ENCODE measurements around the gene ZDHHC18. TPM values are rescaled to one million over a fixed set of nuclear protein-coding genes. Genes with fewer than 3 reads are reported as not detected.
"Not testable (repeated sequence)": the region's sequence is repeated elsewhere in the genome, so short reads cannot be mapped to it uniquely, and the experiment has no call there.

The ZDHHC18 gene
- total RNA-seq, 1 experiment from 2014 or later: 31.0 TPM

- no peaks in the 10 kb centered on the region for H3K36me3 ChIP-seq (ENCODE audit: insufficient read depth, low read length)
- H2AFZ ChIP-seq (ENCODE audit: low read length): no peak overlapping the region
- no peak for DNase-seq
- H3K9me3 ChIP-seq (ENCODE audit: low read length): no peaks in the 10 kb centered on the region
- H3K4me3 ChIP-seq (ENCODE audit: low read length): no peak overlapping the region
- H3K9me2 ChIP-seq (replicated peaks; ENCODE audit: insufficient read depth, low read length): no peaks in the 10 kb centered on the region
- H3K9ac ChIP-seq (ENCODE audit: low read length): no peak overlapping the region
- no peaks in the 10 kb centered on the region for H3K27me3 ChIP-seq (ENCODE audit: low read length)
- no peak overlapping the region for H3K4me2 ChIP-seq (ENCODE audit: low read depth, low read length, poor library complexity, severe bottlenecking)
- H4K20me1 ChIP-seq (ENCODE audit: insufficient read depth, low read depth, low read length): no peaks in the 10 kb centered on the region; the same call in 1 of the 2 replicates
- no peaks in the 10 kb centered on the region for H3K4me1 ChIP-seq (ENCODE audit: low read length)
- H3K79me2 ChIP-seq (ENCODE audit: low read length): no peaks in the 10 kb centered on the region
- H3K27ac ChIP-seq (ENCODE audit: low read length): no peak overlapping the region
These were observed 26.9 kb upstream of the ZDHHC18 start for GRCh38 chr1:26799479-26800142.

GRCh38 chr1:26803932-26804331 is 22.6 kb upstream of the ZDHHC18 start:
- not testable (repeated sequence) for H3K27me3 ChIP-seq (ENCODE audit: low read length); H4K20me1 ChIP-seq (ENCODE audit: insufficient read depth, low read depth, low read length); H3K4me1 ChIP-seq (ENCODE audit: low read length); H3K36me3 ChIP-seq (ENCODE audit: insufficient read depth, low read length); DNase-seq; H3K79me2 ChIP-seq (ENCODE audit: low read length); H3K9me2 ChIP-seq (replicated peaks; ENCODE audit: insufficient read depth, low read length); H3K4me2 ChIP-seq (ENCODE audit: low read depth, low read length, poor library complexity, severe bottlenecking); H2AFZ ChIP-seq (ENCODE audit: low read length); H3K4me3 ChIP-seq (ENCODE audit: low read length); H3K27ac ChIP-seq (ENCODE audit: low read length); H3K9me3 ChIP-seq (ENCODE audit: low read length); H3K9ac ChIP-seq (ENCODE audit: low read length)

- not testable (repeated sequence) for H3K9me3 ChIP-seq (ENCODE audit: low read length); H3K4me3 ChIP-seq (ENCODE audit: low read length); H3K9ac ChIP-seq (ENCODE audit: low read length); H3K9me2 ChIP-seq (replicated peaks; ENCODE audit: insufficient read depth, low read length); H3K36me3 ChIP-seq (ENCODE audit: insufficient read depth, low read length); H3K27me3 ChIP-seq (ENCODE audit: low read length); H4K20me1 ChIP-seq (ENCODE audit: insufficient read depth, low read depth, low read length); H3K27ac ChIP-seq (ENCODE audit: low read length); H3K4me2 ChIP-seq (ENCODE audit: low read depth, low read length, poor library complexity, severe bottlenecking); H3K4me1 ChIP-seq (ENCODE audit: low read length); H3K79me2 ChIP-seq (ENCODE audit: low read length); H2AFZ ChIP-seq (ENCODE audit: low read length)
- peak; percentile 89 for DNase-seq
These were observed 16.4 kb upstream of the ZDHHC18 start for GRCh38 chr1:26810105-26810504.

GRCh38 chr1:26811057-26811456 is 15.4 kb upstream of the ZDHHC18 start:
- Histone ChIP-seq H3K27ac (ENCODE audit: low read length) (no peak overlapping the region), H3K36me3 (ENCODE audit: insufficient read depth, low read length) (no peaks in the 10 kb centered on the region)

GRCh38 chr1:26811708-26812107 is 14.8 kb upstream of the ZDHHC18 start:
- Histone ChIP-seq H3K4me3 (ENCODE audit: low read length) (no peak overlapping the region), H3K27me3 (ENCODE audit: low read length) (no peaks in the 10 kb centered on the region), H3K4me2 (ENCODE audit: low read depth, low read length, poor library complexity, severe bottlenecking) (no peak overlapping the region), H3K27ac (ENCODE audit: low read length) (no peak overlapping the region), H3K4me1 (ENCODE audit: low read length) (no peaks in the 10 kb centered on the region), H2AFZ (ENCODE audit: low read length) (no peak overlapping the region), H3K9ac (ENCODE audit: low read length) (no peak overlapping the region), H3K9me2 (replicated peaks; ENCODE audit: insufficient read depth, low read length) (no peaks in the 10 kb centered on the region), H3K36me3 (ENCODE audit: insufficient read depth, low read length) (no peaks in the 10 kb centered on the region), H4K20me1 (ENCODE audit: insufficient read depth, low read depth, low read length) (no peaks in the 10 kb centered on the region), H3K79me2 (ENCODE audit: low read length) (no peaks in the 10 kb centered on the region), H3K9me3 (ENCODE audit: low read length) (no peaks in the 10 kb centered on the region)
- no peak for DNase-seq

More at GRCh38 chr1:26811057-26811456, 15.4 kb upstream of the ZDHHC18 start:
- no peaks in the 10 kb centered on the region for H3K27me3 ChIP-seq (ENCODE audit: low read length)
- no peaks in the 10 kb centered on the region for H3K4me1 ChIP-seq (ENCODE audit: low read length)
- no peaks in the 10 kb centered on the region for H3K9me3 ChIP-seq (ENCODE audit: low read length)
- no peaks in the 10 kb centered on the region for H4K20me1 ChIP-seq (ENCODE audit: insufficient read depth, low read depth, low read length)
- no peak for DNase-seq
- no peak overlapping the region for H2AFZ ChIP-seq (ENCODE audit: low read length)
- H3K4me2 ChIP-seq (ENCODE audit: low read depth, low read length, poor library complexity, severe bottlenecking): no peak overlapping the region
- H3K79me2 ChIP-seq (ENCODE audit: low read length): no peaks in the 10 kb centered on the region
- H3K9ac ChIP-seq (ENCODE audit: low read length): no peak overlapping the region
- no peaks in the 10 kb centered on the region for H3K9me2 ChIP-seq (replicated peaks; ENCODE audit: insufficient read depth, low read length)
- no peak overlapping the region for H3K4me3 ChIP-seq (ENCODE audit: low read length)

- Histone ChIP-seq H3K27me3 (ENCODE audit: low read length) (no peaks in the 10 kb centered on the region), H4K20me1 (ENCODE audit: insufficient read depth, low read depth, low read length) (no peaks in the 10 kb centered on the region), H3K4me2 (ENCODE audit: low read depth, low read length, poor library complexity, severe bottlenecking) (no peak overlapping the region), H3K36me3 (ENCODE audit: insufficient read depth, low read length) (no peaks in the 10 kb centered on the region), H3K27ac (ENCODE audit: low read length) (no peak overlapping the region), H3K79me2 (ENCODE audit: low read length) (no peaks in the 10 kb centered on the region), H2AFZ (ENCODE audit: low read length) (no peak overlapping the region), H3K9ac (ENCODE audit: low read length) (no peak overlapping the region), H3K9me3 (ENCODE audit: low read length) (no peaks in the 10 kb centered on the region), H3K9me2 (replicated peaks; ENCODE audit: insufficient read depth, low read length) (no peaks in the 10 kb centered on the region), H3K4me1 (ENCODE audit: low read length) (no peaks in the 10 kb centered on the region), H3K4me3 (ENCODE audit: low read length) (no peak overlapping the region)
- no peak for DNase-seq
These were observed 12.1 kb upstream of the ZDHHC18 start for GRCh38 chr1:26814377-26814776.

GRCh38 chr1:26814893-26815292 is 11.6 kb upstream of the ZDHHC18 start:
- no peaks in the 10 kb centered on the region for H3K79me2 ChIP-seq (ENCODE audit: low read length)
- no peaks in the 10 kb centered on the region for H3K4me1 ChIP-seq (ENCODE audit: low read length)
- H3K4me2 ChIP-seq (ENCODE audit: low read depth, low read length, poor library complexity, severe bottlenecking): no peak overlapping the region
- no peaks in the 10 kb centered on the region for H3K36me3 ChIP-seq (ENCODE audit: insufficient read depth, low read length)
- H4K20me1 ChIP-seq (ENCODE audit: insufficient read depth, low read depth, low read length): no peaks in the 10 kb centered on the region
- H3K9me2 ChIP-seq (replicated peaks; ENCODE audit: insufficient read depth, low read length): no peaks in the 10 kb centered on the region
- no peak for DNase-seq
- H3K27ac ChIP-seq (ENCODE audit: low read length): no peak overlapping the region
- H3K27me3 ChIP-seq (ENCODE audit: low read length): no peaks in the 10 kb centered on the region
- no peaks in the 10 kb centered on the region for H3K9me3 ChIP-seq (ENCODE audit: low read length)
- no peak overlapping the region for H2AFZ ChIP-seq (ENCODE audit: low read length)
- H3K4me3 ChIP-seq (ENCODE audit: low read length): no peak overlapping the region
- no peak overlapping the region for H3K9ac ChIP-seq (ENCODE audit: low read length)

- H3K27ac ChIP-seq (ENCODE audit: low read length): peak overlapping the region; percentile 85
- peak overlapping the region; percentile 57 for H3K4me3 ChIP-seq (ENCODE audit: low read length)
- H3K79me2 ChIP-seq (ENCODE audit: low read length): no peaks in the 10 kb centered on the region
- H3K36me3 ChIP-seq (ENCODE audit: insufficient read depth, low read length): no peaks in the 10 kb centered on the region
- DNase-seq: peak; percentile 94
- H3K4me1 ChIP-seq (ENCODE audit: low read length): peaks cover 18% of the 10 kb centered on the region
- H3K4me2 ChIP-seq (ENCODE audit: low read depth, low read length, poor library complexity, severe bottlenecking): peak overlapping the region; percentile 69
- H3K27me3 ChIP-seq (ENCODE audit: low read length): no peaks in the 10 kb centered on the region
- H2AFZ ChIP-seq (ENCODE audit: low read length): peak overlapping the region; percentile 94
- peak overlapping the region; percentile 42 for H3K9ac ChIP-seq (ENCODE audit: low read length)
- H4K20me1 ChIP-seq (ENCODE audit: insufficient read depth, low read depth, low read length): no peaks in the 10 kb centered on the region
- H3K9me3 ChIP-seq (ENCODE audit: low read length): no peaks in the 10 kb centered on the region
- H3K9me2 ChIP-seq (replicated peaks; ENCODE audit: insufficient read depth, low read length): no peaks in the 10 kb centered on the region
These were observed 5.7 kb upstream of the ZDHHC18 start for GRCh38 chr1:26820784-26821269.
